Right cardiac atrium (tissue), 5 donors: ENCODE measurements around the gene STAP1. TPM values are rescaled to one million over a fixed set of nuclear protein-coding genes. Genes with fewer than 3 reads are reported as not detected.

Experiments
- ATAC-seq, 2 donors: fragments of 200-7000 bp; cut with Tn5 transposase; one replicate each; pipeline versions ENCODE4 v1.8.0 to v1.9.1; 2020; ENCODE audit warnings: moderate library complexity in 2 of 2, mild to moderate bottlenecking in 1 of 2
- DNase-seq, 3 donors: peaks; one replicate each; pipeline ENCODE4 v3.0.0-alpha.2; 2020
- H3K27ac ChIP-seq: one replicate; pipeline ENCODE4 v1.5.1; 2013; ENCODE audit warnings: mild to moderate bottlenecking, low read length, control low read depth, moderate library complexity
- H3K27me3 ChIP-seq: one replicate; pipeline ENCODE4 v1.6.1; 2013; ENCODE audit not compliant: control insufficient read depth, insufficient read depth
- H3K4me1 ChIP-seq: one replicate; pipeline ENCODE4 v1.6.1; 2013; ENCODE audit warnings: low read length; ENCODE audit not compliant: control insufficient read depth, insufficient read depth
- H3K4me3 ChIP-seq: one replicate; pipeline ENCODE4 v1.5.1; 2013; ENCODE audit warnings: low read length, control low read depth
- H3K9me3 ChIP-seq: one replicate; pipeline ENCODE4 v1.6.1; 2013; ENCODE audit warnings: low read length; ENCODE audit not compliant: control insufficient read depth
- WGBS: extraction: QIAGEN DNeasy Blood & Tissue Kit; methylation state at CpG from one replicate; pipeline ENCODE4 v1.1.7; 2013; 5-methylcytosine and 5-hydroxymethylcytosine counted together
- intact Hi-C, 4 donors: fragments of 100-400 bp; cut with DNase I; formaldehyde crosslinking; loops; one replicate each; pipeline versions ENCODE4 v1.11.0 to v1.14.0; 2022 to 2023
- polyA plus RNA-seq: library from polyadenylated mRNA; stranded (reverse); fragments of 200-250 nt; gene quantifications from one replicate; pipeline ENCODE4 v1.2.3, GENCODE V29; 2013
- total RNA-seq, 4 donors: library from RNA; stranded (reverse); fragmentation: NEBNext Ultra II Directional; extraction: Animal tissue kit (Norgen Biotek cat#: 25700); gene quantifications; one replicate each; pipeline ENCODE4 v1.2.1, GENCODE V29; 2021
- donor health status: healthy with polysubstance abuse.
- donor health status: DM: no; HTN: yes; CAD: no.
- donor health status: DM: no; HTN: no; CAD: no.
- donor health status: DM: no; HTN: yes; CAD: no; lungs with severe emphysema.
- donor health status: DM: yes; HTN: yes; CAD: no.

STAP1 gene
- total and polyA plus RNA-seq, 5 donors: not detected

GRCh38 chr4:67556436-67556835 lies 2.1 kb upstream of the STAP1 start:
- WGBS: 28% methylated on average over 2 of the region's 2 CpGs
- no peak for DNase-seq
- H3K27ac ChIP-seq: no peak overlapping the region
- H3K27me3 ChIP-seq: no peaks in the 10 kb centered on the region
- no peak for ATAC-seq
- no peak overlapping the region for H3K4me3 ChIP-seq
- intact Hi-C loops: no loop called here
- H3K4me1 ChIP-seq: no peaks in the 10 kb centered on the region
- no peaks in the 10 kb centered on the region for H3K9me3 ChIP-seq

GRCh38 chr4:67565284-67565683 lies 6.8 kb downstream of the STAP1 start:
- H3K4me3 ChIP-seq: no peak overlapping the region
- H3K4me1 ChIP-seq: no peaks in the 10 kb centered on the region
- intact Hi-C loops: no loop called here
- H3K27ac ChIP-seq: no peak overlapping the region
- H3K9me3 ChIP-seq: no peaks in the 10 kb centered on the region
- ATAC-seq: no peak
- no peaks in the 10 kb centered on the region for H3K27me3 ChIP-seq
- DNase-seq: no peak

GRCh38 chr4:67566335-67566734 lies 7.8 kb downstream of the STAP1 start:
- no peaks in the 10 kb centered on the region for H3K4me1 ChIP-seq
- H3K9me3 ChIP-seq: no peaks in the 10 kb centered on the region
- H3K4me3 ChIP-seq: no peak overlapping the region
- H3K27ac ChIP-seq: no peak overlapping the region
- H3K27me3 ChIP-seq: no peaks in the 10 kb centered on the region
- intact Hi-C loops: no loop called here
- DNase-seq (no peak), ATAC-seq (no peak)
- WGBS: 94% methylated on average over 3 of the region's 3 CpGs

- ATAC-seq: no peak
- no peaks in the 10 kb centered on the region for H3K27me3 ChIP-seq
- H3K4me1 ChIP-seq: no peaks in the 10 kb centered on the region
- H3K27ac ChIP-seq: no peak overlapping the region
- DNase-seq: no peak
- no peaks in the 10 kb centered on the region for H3K9me3 ChIP-seq
- intact Hi-C loops: no loop called here
- H3K4me3 ChIP-seq: no peak overlapping the region
- WGBS: 94% methylated on average over 2 of the region's 2 CpGs
These were observed 10.3 kb downstream of the STAP1 start for GRCh38 chr4:67568820-67569219.

- no peak for ATAC-seq
These were observed 12.0 kb downstream of the STAP1 start for GRCh38 chr4:67570537-67570936.

GRCh38 chr4:67571975-67572374 lies 13.4 kb downstream of the STAP1 start:
- DNase-seq: no peak
- intact Hi-C loops: no loop called here
- ATAC-seq: no peak
- Histone ChIP-seq H3K4me1 (no peaks in the 10 kb centered on the region), H3K27me3 (no peaks in the 10 kb centered on the region), H3K9me3 (no peaks in the 10 kb centered on the region), H3K27ac (no peak overlapping the region), H3K4me3 (no peak overlapping the region)
- WGBS: 47% methylated on average over 1 of the region's 1 CpG

More at GRCh38 chr4:67570537-67570936, 12.0 kb downstream of the STAP1 start:
- Histone ChIP-seq H3K4me1 (no peaks in the 10 kb centered on the region), H3K4me3 (no peak overlapping the region), H3K27me3 (no peaks in the 10 kb centered on the region), H3K9me3 (no peaks in the 10 kb centered on the region), H3K27ac (no peak overlapping the region)
- intact Hi-C loops: no loop called here
- no peak for DNase-seq
- 96% methylated on average over 1 of the region's 1 CpG for WGBS

- ATAC-seq: no peak
- intact Hi-C loops: no loop called here
- Histone ChIP-seq H3K27ac (no peak overlapping the region), H3K9me3 (no peaks in the 10 kb centered on the region), H3K4me3 (no peak overlapping the region), H3K27me3 (no peaks in the 10 kb centered on the region), H3K4me1 (no peaks in the 10 kb centered on the region)
- no peak for DNase-seq
These were observed 14.7 kb downstream of the STAP1 start for GRCh38 chr4:67573193-67573592.

- no peak for DNase-seq
- H3K4me1 ChIP-seq: no peaks in the 10 kb centered on the region
- no peak overlapping the region for H3K4me3 ChIP-seq
- no peaks in the 10 kb centered on the region for H3K27me3 ChIP-seq
- no peak overlapping the region for H3K27ac ChIP-seq
- no peaks in the 10 kb centered on the region for H3K9me3 ChIP-seq
- ATAC-seq: no peak
- intact Hi-C loops: no loop called here
- WGBS: 79% methylated on average over 13 of the region's 13 CpGs
These were observed 16.9 kb downstream of the STAP1 start for GRCh38 chr4:67575232-67576058.

GRCh38 chr4:67576059-67576466 lies 17.5 kb downstream of the STAP1 start:
- no peak overlapping the region for H3K27ac ChIP-seq
- no peaks in the 10 kb centered on the region for H3K4me1 ChIP-seq
- intact Hi-C loops: no loop called here
- whole genome bisulfite sequencing: 79% methylated on average over 4 of the region's 4 CpGs
- ATAC-seq (no peak), DNase-seq (no peak)
- no peaks in the 10 kb centered on the region for H3K9me3 ChIP-seq
- H3K4me3 ChIP-seq: no peak overlapping the region
- H3K27me3 ChIP-seq: no peaks in the 10 kb centered on the region

GRCh38 chr4:67576538-67576937 lies 18.0 kb downstream of the STAP1 start:
- 89% methylated on average over 1 of the region's 1 CpG for WGBS
- no peak for ATAC-seq
- H3K27ac ChIP-seq: no peak overlapping the region

GRCh38 chr4:67580577-67580976 lies 22.1 kb downstream of the STAP1 start:
- Histone ChIP-seq H3K4me1 (no peaks in the 10 kb centered on the region), H3K4me3 (no peak overlapping the region), H3K9me3 (no peaks in the 10 kb centered on the region), H3K27me3 (no peaks in the 10 kb centered on the region), H3K27ac (no peak overlapping the region)
- no peak for DNase-seq
- ATAC-seq: no peak
- intact Hi-C loops: no loop called here
- WGBS: 94% methylated on average over 3 of the region's 3 CpGs

More at GRCh38 chr4:67576538-67576937, 18.0 kb downstream of the STAP1 start:
- intact Hi-C loops: no loop called here
- no peak for DNase-seq
- H3K4me3 ChIP-seq: no peak overlapping the region
- H3K4me1 ChIP-seq: no peaks in the 10 kb centered on the region
- no peaks in the 10 kb centered on the region for H3K27me3 ChIP-seq
- H3K9me3 ChIP-seq: no peaks in the 10 kb centered on the region
